CD4-positive, alpha-beta T cell (primary cell): ENCODE measurements around the gene PACSIN1. TPM values are rescaled to one million over a fixed set of nuclear protein-coding genes. Genes with fewer than 3 reads are reported as not detected.

Experiments
- ATAC-seq: fragments of 200-7000 bp; cut with Tn5 transposase; one replicate; pipeline ENCODE4 v1.10.0; 2022; ENCODE audit warnings: mild to moderate bottlenecking; ENCODE audit not compliant: poor library complexity
- CTCF ChIA-PET: fragments of 350-600 bp; sonication (Branson Sonifier 250); formaldehyde crosslinking; loops from one replicate; lab custom pipeline; 2021; ENCODE audit warnings: antibody characterized with exemption, inconsistent platforms; lab: Charles Lee
- POLR2A ChIA-PET: fragments of 350-600 bp; sonication (Branson Sonifier 250); formaldehyde crosslinking; loops from one replicate; lab custom pipeline; 2021; ENCODE audit warnings: antibody characterized with exemption, inconsistent platforms; lab: Charles Lee
- DNase-seq, 14 experiments: peaks; one replicate each; pipeline ENCODE4 v3.0.0-alpha.2; 2013 to 2020; ENCODE audit warnings: mixed read lengths in 2 of 14
- H3K27ac ChIP-seq, 2 donors: one replicate each; pipeline versions ENCODE4 v1.5.1 to v1.7.0; 2013; ENCODE audit warnings: low read length in 2 of 2, low read depth in 1 of 2, mild to moderate bottlenecking in 1 of 2
- H3K27me3 ChIP-seq, 2 experiments: 1 replicate in 1 of 2; 2 replicates in 1 of 2; pipeline versions ENCODE4 v1.6.1 to v1.7.0; 2013; ENCODE audit warnings: low read length in 2 of 2, control low read depth in 1 of 2, mild to moderate bottlenecking in 1 of 2, moderate library complexity in 1 of 2; ENCODE audit not compliant: insufficient read depth in 2 of 2, control insufficient read depth in 1 of 2
- H3K36me3 ChIP-seq: one replicate; pipeline ENCODE4 v1.6.1; 2013; ENCODE audit warnings: low read length, control low read depth; ENCODE audit not compliant: insufficient read depth
- H3K4me1 ChIP-seq: one replicate; pipeline ENCODE4 v1.6.1; 2013; ENCODE audit warnings: low read length, control low read depth; ENCODE audit not compliant: insufficient read depth
- H3K4me3 ChIP-seq: one replicate; pipeline ENCODE4 v1.5.1; 2013; ENCODE audit warnings: mild to moderate bottlenecking, low read length, moderate library complexity
- H3K9me3 ChIP-seq, 2 experiments: 1 replicate in 1 of 2; 2 replicates in 1 of 2; pipeline versions ENCODE4 v1.6.1 to v1.7.0; 2013; ENCODE audit warnings: low read length in 2 of 2, mild to moderate bottlenecking in 2 of 2, control low read depth in 1 of 2, moderate library complexity in 1 of 2; ENCODE audit not compliant: control insufficient read depth in 1 of 2, insufficient read depth in 1 of 2
- H3K27ac Mint-ChIP-seq: one replicate; pipeline ENCODE4 v1.8.0; 2020; ENCODE audit warnings: mixed read lengths
- H3K27me3 Mint-ChIP-seq: one replicate; pipeline ENCODE4 v1.8.0; 2021; ENCODE audit warnings: mixed read lengths
- H3K36me3 Mint-ChIP-seq: one replicate; pipeline ENCODE4 v1.8.0; 2021; ENCODE audit warnings: low read depth, mixed read lengths
- H3K4me1 Mint-ChIP-seq: one replicate; pipeline ENCODE4 v1.8.0; 2021; ENCODE audit warnings: low read depth, mixed read lengths
- H3K4me3 Mint-ChIP-seq: one replicate; pipeline ENCODE4 v1.8.0; 2020; ENCODE audit warnings: mild to moderate bottlenecking, mixed read lengths
- H3K9me3 Mint-ChIP-seq: one replicate; pipeline ENCODE4 v1.8.0; 2020; ENCODE audit warnings: mixed read lengths
- CTCF ChIP-seq: fragments of 200-600 bp; IDR thresholded peaks from one replicate; pipeline ENCODE4 v1.8.0; 2022; ENCODE audit warnings: antibody characterized with exemption, mild to moderate bottlenecking
- intact Hi-C, 2 experiments: fragments of 100-400 bp; cut with DNase I in 1 of 2; cut with micrococcal nuclease in 1 of 2; formaldehyde crosslinking; loops; one replicate each; pipeline versions ENCODE4 v1.15.1 to v1.9.0; 2023 to 2025; cut with DNase I, micrococcal nuclease
- total RNA-seq, 174 experiments: library from RNA in 2 of 174; stranded (reverse) in 2 of 174; gene quantifications; one replicate each; pipeline ENCODE4 v1.2.3 and lab custom pipeline; 2021 to 2026

The PACSIN1 gene
- total RNA-seq, 2 experiments from 2014 or later, result 1.3 to 1.4 TPM

- no peak overlapping the region for H3K4me3 ChIP-seq
- H3K4me1 ChIP-seq, result no peaks in the 10 kb centered on the region
- Mint-ChIP-seq H3K9me3 (no peaks in the 10 kb centered on the region), H3K27me3 (no peaks in the 10 kb centered on the region), H3K4me1 (no peaks in the 10 kb centered on the region), H3K4me3 (no peak overlapping the region), H3K36me3 (no peaks in the 10 kb centered on the region), H3K27ac (no peak overlapping the region)
- CTCF ChIA-PET, result no interaction called here
- no peak overlapping the region for H3K27ac ChIP-seq
- H3K27me3 ChIP-seq, result no peaks in the 10 kb centered on the region
- intact Hi-C loops, result no loop called here
- ATAC-seq, result no peak
- POLR2A ChIA-PET, result no interaction called here
- no peak for TF ChIP-seq CTCF
- DNase-seq, result no peak
- no peaks in the 10 kb centered on the region for H3K36me3 ChIP-seq
- no peaks in the 10 kb centered on the region for H3K9me3 ChIP-seq
These were observed 69.3 kb downstream of the PACSIN1 start for GRCh38 chr6:34535199-34535598.

- Histone ChIP-seq H3K27ac (no peak overlapping the region), H3K4me1 (no peaks in the 10 kb centered on the region), H3K27me3 (no peaks in the 10 kb centered on the region), H3K4me3 (no peak overlapping the region), H3K9me3 (no peaks in the 10 kb centered on the region), H3K36me3 (no peaks in the 10 kb centered on the region)
- ChIA-PET CTCF (no interaction called here), POLR2A (no interaction called here)
- DNase-seq (no peak), ATAC-seq (no peak)
- Mint-ChIP-seq H3K9me3 (no peaks in the 10 kb centered on the region), H3K4me3 (no peak overlapping the region), H3K4me1 (no peaks in the 10 kb centered on the region), H3K27ac (no peak overlapping the region), H3K36me3 (no peaks in the 10 kb centered on the region), H3K27me3 (no peaks in the 10 kb centered on the region)
- no peak for TF ChIP-seq CTCF
- intact Hi-C loops, result no loop called here
These were observed 69.8 kb downstream of the PACSIN1 start for GRCh38 chr6:34535646-34536045.

GRCh38 chr6:34536251-34536958 is 70.5 kb downstream of the PACSIN1 start:
- Histone ChIP-seq H3K36me3 (no peaks in the 10 kb centered on the region), H3K27me3 (no peaks in the 10 kb centered on the region), H3K9me3 (no peaks in the 10 kb centered on the region), H3K27ac (no peak overlapping the region), H3K4me3 (no peak overlapping the region), H3K4me1 (no peaks in the 10 kb centered on the region)
- Mint-ChIP-seq H3K9me3 (no peaks in the 10 kb centered on the region), H3K4me1 (no peaks in the 10 kb centered on the region), H3K4me3 (no peak overlapping the region), H3K36me3 (no peaks in the 10 kb centered on the region), H3K27ac (no peak overlapping the region), H3K27me3 (no peaks in the 10 kb centered on the region)
- intact Hi-C loops, result no loop called here
- DNase-seq (no peak), ATAC-seq (no peak)
- TF ChIP-seq CTCF, result no peak
- CTCF ChIA-PET, result no interaction called here
- POLR2A ChIA-PET, result no interaction called here
